NT2/D1 (cell line): Measurements from ENCODE around the gene PRKACG.

Source experiments
- YY1 ChIP-seq: IDR thresholded peaks from 2 replicates; pipeline ENCODE4 v1.6.1; 2011; ENCODE audit not compliant: insufficient read length, insufficient read depth
- ZNF274 ChIP-seq: IDR thresholded peaks from 2 replicates; pipeline ENCODE4 v1.6.1; 2011; ENCODE audit warnings: mild to moderate bottlenecking, low read depth, low read length

DNA sequence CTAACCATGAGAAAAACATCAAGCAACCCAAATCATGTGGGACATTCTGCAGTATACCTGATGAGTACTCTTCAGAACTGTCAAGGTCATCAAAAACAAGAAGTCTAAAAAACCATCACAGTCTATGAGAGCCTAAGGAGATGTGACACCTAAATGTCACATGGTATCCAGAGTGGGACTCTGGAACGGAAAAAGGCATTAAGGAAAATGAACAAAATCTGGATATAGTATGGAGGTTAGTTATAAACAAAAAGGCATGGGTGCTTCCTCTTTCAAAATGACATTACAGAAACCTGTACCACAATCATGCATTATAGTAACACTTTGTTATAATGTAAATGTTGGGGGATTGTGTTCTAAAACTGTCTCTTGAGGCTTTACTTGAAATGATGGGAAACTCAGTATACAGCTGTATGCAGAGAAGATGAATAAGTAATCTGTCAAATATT, 47.4 kb downstream of the PRKACG start:
- TF ChIP-seq YY1 (no peak), ZNF274 (no peak)
